Measurements from ENCODE around the gene SIGLECL1. TPM values are rescaled to one million over a fixed set of nuclear protein-coding genes. Genes with fewer than 3 reads are reported as not detected.

Gene SIGLECL1
- total RNA-seq = not detected in 2 replicates

DNA sequence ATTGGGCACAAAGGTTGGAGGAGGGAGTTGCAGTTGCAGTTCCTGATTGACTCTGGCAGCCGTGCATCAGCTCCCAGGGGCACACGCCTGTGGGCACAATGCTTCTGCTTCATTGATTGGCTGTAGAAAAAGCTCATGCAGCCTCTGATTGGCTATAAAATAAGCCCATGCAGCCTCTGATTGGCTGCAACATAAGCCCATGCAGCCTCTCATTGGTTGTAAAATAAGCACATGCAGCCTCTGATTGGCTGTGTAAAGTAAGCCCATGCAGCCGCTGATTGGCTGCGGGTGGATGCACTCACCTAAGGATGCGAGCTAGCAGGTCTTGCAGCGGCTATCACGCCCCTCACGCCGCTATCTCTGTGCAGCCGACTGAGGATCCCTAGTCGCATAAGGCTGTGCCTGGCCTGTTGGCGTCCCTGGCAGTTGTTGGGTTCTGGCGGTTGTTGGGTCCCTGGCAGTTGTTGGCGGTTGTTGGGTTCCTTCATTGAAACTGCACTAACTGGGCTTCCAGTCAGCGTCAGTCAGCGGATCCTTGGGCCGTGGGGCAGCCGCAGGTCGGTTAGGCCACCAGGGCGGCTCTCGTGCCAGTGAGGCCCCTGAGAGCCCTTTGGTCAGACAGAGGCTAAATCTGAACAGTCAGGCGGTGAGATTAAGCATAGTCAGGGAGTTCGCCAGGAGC, at the start of gene SIGLECL1:
TSS of gene SIGLECL1 (plus strand) at position 295 of the 682 bp plus-strand sequence. CDS start 12,993 bp downstream, outside the sequence.
- ChIA-PET CTCF (no interaction called here), POLR2A (no interaction called here)
- intact Hi-C loops (cut with micrococcal nuclease) = no loop called here
- no peaks in the 10 kb centered on the region for H3K36me3 Mint-ChIP-seq (ENCODE audit: low read depth)
- TF ChIP-seq, protein P1, sequence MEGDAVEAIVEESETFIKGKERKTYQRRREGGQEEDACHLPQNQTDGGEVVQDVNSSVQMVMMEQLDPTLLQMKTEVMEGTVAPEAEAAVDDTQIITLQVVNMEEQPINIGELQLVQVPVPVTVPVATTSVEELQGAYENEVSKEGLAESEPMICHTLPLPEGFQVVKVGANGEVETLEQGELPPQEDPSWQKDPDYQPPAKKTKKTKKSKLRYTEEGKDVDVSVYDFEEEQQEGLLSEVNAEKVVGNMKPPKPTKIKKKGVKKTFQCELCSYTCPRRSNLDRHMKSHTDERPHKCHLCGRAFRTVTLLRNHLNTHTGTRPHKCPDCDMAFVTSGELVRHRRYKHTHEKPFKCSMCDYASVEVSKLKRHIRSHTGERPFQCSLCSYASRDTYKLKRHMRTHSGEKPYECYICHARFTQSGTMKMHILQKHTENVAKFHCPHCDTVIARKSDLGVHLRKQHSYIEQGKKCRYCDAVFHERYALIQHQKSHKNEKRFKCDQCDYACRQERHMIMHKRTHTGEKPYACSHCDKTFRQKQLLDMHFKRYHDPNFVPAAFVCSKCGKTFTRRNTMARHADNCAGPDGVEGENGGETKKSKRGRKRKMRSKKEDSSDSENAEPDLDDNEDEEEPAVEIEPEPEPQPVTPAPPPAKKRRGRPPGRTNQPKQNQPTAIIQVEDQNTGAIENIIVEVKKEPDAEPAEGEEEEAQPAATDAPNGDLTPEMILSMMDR (IDR thresholded peaks at IDR 0.05) = no peak
- H3K9me3 Mint-ChIP-seq = no peaks in the 10 kb centered on the region
- no peak within 1 kb of the TSS for H3K4me3 Mint-ChIP-seq
- H3K27ac Mint-ChIP-seq = no peak within 1 kb of the TSS
- no peaks in the 10 kb centered on the region for H3K4me1 Mint-ChIP-seq
- peaks cover 5% of the 10 kb centered on the region for H3K27me3 Mint-ChIP-seq
- DNase-seq (no peak), ATAC-seq (ENCODE audit: low read depth) (no peak)

DNA sequence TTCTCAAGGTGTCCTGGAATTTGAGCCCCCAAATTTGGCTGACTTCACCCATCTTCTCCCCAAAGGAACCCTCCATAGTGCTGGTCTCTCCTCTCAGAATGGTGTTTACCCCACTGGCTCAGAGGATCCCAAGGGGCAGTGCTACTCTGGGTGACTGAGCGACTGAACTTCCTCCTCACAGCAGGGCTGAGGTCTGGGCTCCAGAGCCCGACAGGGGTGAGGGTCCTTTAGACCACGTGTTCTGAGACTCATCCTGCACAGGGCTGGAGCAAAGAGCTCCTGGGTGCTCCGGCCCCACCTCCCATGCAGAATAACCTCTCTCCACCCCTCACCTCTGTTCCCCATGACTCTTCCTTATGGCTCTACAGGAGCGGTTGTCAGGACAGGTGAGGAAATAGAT, 49.2 kb upstream of the SIGLECL1 start:
- DNase-seq (no peak), ATAC-seq (ENCODE audit: low read depth) (no peak)
- ChIA-PET POLR2A (no interaction called here), CTCF (no interaction called here)
- TF ChIP-seq, protein P1 (IDR thresholded peaks at IDR 0.05) = no peak
- peaks cover 28% of the 10 kb centered on the region for H3K27me3 Mint-ChIP-seq
- H3K27ac Mint-ChIP-seq = no peak overlapping the region
- H3K9me3 Mint-ChIP-seq = no peaks in the 10 kb centered on the region
- intact Hi-C loops (cut with micrococcal nuclease) = no loop called here
- H3K4me3 Mint-ChIP-seq = no peak overlapping the region
- no peaks in the 10 kb centered on the region for H3K4me1 Mint-ChIP-seq
- H3K36me3 Mint-ChIP-seq (ENCODE audit: low read depth) = no peaks in the 10 kb centered on the region

DNA sequence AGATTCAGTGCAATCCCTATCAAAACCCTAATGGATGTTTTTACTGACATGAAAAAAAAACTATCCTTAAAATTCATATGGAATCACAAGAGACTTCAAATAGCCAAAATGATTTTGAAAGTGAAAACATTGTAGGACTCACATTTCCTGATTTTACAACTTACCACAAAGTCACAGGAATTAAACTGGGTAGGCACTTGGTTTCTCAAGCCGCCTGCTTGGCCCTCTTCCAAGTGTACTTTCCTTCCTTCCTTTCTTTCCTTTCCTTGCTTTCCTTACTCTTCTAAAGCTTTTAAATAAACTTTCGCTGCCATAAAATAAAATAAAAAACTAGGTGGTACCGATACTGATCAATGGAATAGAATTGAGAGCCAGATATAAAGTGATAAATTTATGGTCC, 47.0 kb upstream of the SIGLECL1 start:
- Mint-ChIP-seq H3K4me3 (no peak overlapping the region), H3K27ac (no peak overlapping the region), H3K36me3 (ENCODE audit: low read depth) (no peaks in the 10 kb centered on the region), H3K9me3 (no peaks in the 10 kb centered on the region), H3K27me3 (peaks cover 34% of the 10 kb centered on the region), H3K4me1 (no peaks in the 10 kb centered on the region)
- ChIA-PET CTCF (no interaction called here), POLR2A (no interaction called here)
- DNase-seq = no peak
- no peak for ATAC-seq (ENCODE audit: low read depth)
- TF ChIP-seq, protein P1 (IDR thresholded peaks at IDR 0.05) = no peak
- intact Hi-C loops (cut with micrococcal nuclease) = no loop called here

DNA sequence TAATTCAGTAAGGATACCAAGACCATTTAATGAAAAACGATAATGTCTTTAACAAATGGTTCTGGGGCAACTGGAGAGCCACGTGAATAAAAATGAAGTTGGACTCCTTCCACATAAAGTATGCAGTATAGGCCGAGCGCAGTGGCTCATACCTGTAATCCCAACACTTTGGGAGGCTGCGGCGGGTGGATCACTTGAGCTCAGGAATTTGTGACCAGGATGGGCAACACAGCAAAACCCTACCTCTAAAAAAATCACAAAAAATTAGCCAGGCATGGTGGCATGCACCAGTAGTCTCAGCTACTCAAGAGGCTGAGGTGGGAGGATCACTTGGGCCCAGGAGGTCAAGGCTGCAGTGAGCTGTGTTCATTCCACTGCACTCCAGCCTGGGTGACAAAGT, 46.6 kb upstream of the SIGLECL1 start:
- CTCF ChIA-PET = no interaction called here
- intact Hi-C loops (cut with micrococcal nuclease) = no loop called here
- H3K27ac Mint-ChIP-seq = no peak overlapping the region

DNA sequence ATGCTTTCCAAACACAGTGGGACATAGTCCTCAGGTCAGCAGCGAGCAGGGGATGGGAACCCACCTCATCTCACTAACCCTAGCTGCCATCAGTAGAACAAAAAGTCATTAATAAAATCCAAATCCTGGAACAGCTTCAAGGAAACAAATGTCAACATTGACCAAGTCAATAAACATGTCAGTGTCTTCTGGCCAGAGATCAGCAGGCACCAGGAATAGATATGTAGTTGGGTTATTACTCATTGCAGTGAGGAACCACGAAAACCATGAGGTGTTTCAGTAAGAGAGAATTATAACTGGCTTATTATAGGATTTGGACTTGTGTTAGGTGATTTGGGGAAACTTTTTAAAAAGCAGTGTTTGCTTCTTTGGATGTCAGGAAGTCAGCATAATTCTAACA, 43.1 kb upstream of the SIGLECL1 start:
- Mint-ChIP-seq H3K9me3 (no peaks in the 10 kb centered on the region), H3K36me3 (ENCODE audit: low read depth) (no peaks in the 10 kb centered on the region), H3K4me1 (no peaks in the 10 kb centered on the region), H3K27ac (no peak overlapping the region), H3K27me3 (peaks cover 17% of the 10 kb centered on the region), H3K4me3 (no peak overlapping the region)
- POLR2A ChIA-PET = no interaction called here
- TF ChIP-seq, protein P1 (IDR thresholded peaks at IDR 0.05) = no peak
- ATAC-seq (ENCODE audit: low read depth) (no peak), DNase-seq (no peak)
- intact Hi-C loops (cut with micrococcal nuclease) = no loop called here
- CTCF ChIA-PET = no interaction called here

More for the DNA sequence above, 46.6 kb upstream of the SIGLECL1 start:
- H3K27me3 Mint-ChIP-seq = peaks cover 33% of the 10 kb centered on the region
- H3K4me3 Mint-ChIP-seq = no peak overlapping the region
- TF ChIP-seq, protein P1 (IDR thresholded peaks at IDR 0.05) = no peak
- no peaks in the 10 kb centered on the region for H3K4me1 Mint-ChIP-seq
- H3K9me3 Mint-ChIP-seq = no peaks in the 10 kb centered on the region
- ATAC-seq (ENCODE audit: low read depth) (no peak), DNase-seq (no peak)
- no peaks in the 10 kb centered on the region for H3K36me3 Mint-ChIP-seq (ENCODE audit: low read depth)
- POLR2A ChIA-PET = no interaction called here

Data from activated B cell treated with CpG ODN at 0.5 μM for 24 hours (primary cell).